K562 (cell line): ENCODE measurements around the gene ZNF346. TPM values are rescaled to one million over a fixed set of nuclear protein-coding genes. Genes with fewer than 3 reads are reported as not detected.

ENCODE experiments used
- ATAC-seq: fragments of 200-7000 bp; cut with Tn5 transposase; 3 replicates; pipeline ENCODE4 v1.9.1; 2020; ENCODE audit warnings: moderate library complexity
- BruUV-seq: library from RNA; stranded (reverse); fragments of 400-500 nt; replicated peaks from 2 replicates; lab custom pipeline; 2021; lab: Mats Ljungman, UMichigan
- CTCF ChIA-PET: fragments of 300-600 bp; formaldehyde crosslinking; extraction: SDS; loops from one replicate; lab custom pipeline; 2021; ENCODE audit warnings: low intra/inter-chr PET ratio; lab: Yijun Ruan, JAX
- POLR2A ChIA-PET: fragments of 300-600, 350-650 bp; sonication (Branson Sonifier 250); formaldehyde crosslinking; extraction: SDS; loops from one replicate; lab custom pipeline; 2021; ENCODE audit warnings: antibody characterized with exemption, inconsistent platforms; lab: Yijun Ruan, JAX
- DNase-seq, 4 experiments: peaks; one replicate each; pipeline versions ENCODE4 v3.0.0 to v3.0.0-alpha.2; 2011 to 2018; ENCODE audit warnings: low spot score in 3 of 4, mixed read lengths in 3 of 4; ENCODE audit errors: extremely low read depth in 1 of 4
- FAIRE-seq: peaks from 2 replicates; lab custom pipeline; 2011; peaks lifted over from hg19 to GRCh38; lab: Jason Lieb, UNC
- H2AFZ ChIP-seq: 2 replicates; pipeline ENCODE4 v1.6.0; 2011; ENCODE audit warnings: low read depth, low read length, control low read depth, inconsistent platforms
- H3K27ac ChIP-seq: fragments of 200-600 bp; 3 replicates; pipeline ENCODE4 v1.8.0; 2011; ENCODE audit warnings: low read depth, mild to moderate bottlenecking, control low read depth, inconsistent platforms, low read length, moderate library complexity, mixed read lengths; ENCODE audit errors: extremely low read depth
- H3K27me3 ChIP-seq, 2 experiments: fragments of 300-600 bp in 1 of 2; 2 replicates in 1 of 2; 3 replicates in 1 of 2; pipeline versions ENCODE4 v1.6.0 to v1.8.0; 2011; ENCODE audit warnings: inconsistent platforms in 2 of 2, low read length in 2 of 2, mild to moderate bottlenecking in 1 of 2, mixed read lengths in 1 of 2, moderate library complexity in 1 of 2; ENCODE audit not compliant: control insufficient read depth in 2 of 2, insufficient read depth in 2 of 2
- H3K36me3 ChIP-seq: fragments of 300-600 bp; 3 replicates; pipeline ENCODE4 v1.8.0; 2011; ENCODE audit warnings: mild to moderate bottlenecking, low read length, inconsistent platforms; ENCODE audit not compliant: control insufficient read depth, insufficient read depth
- H3K4me1 ChIP-seq, 2 experiments: fragments of 200-600 bp in 1 of 2; replicated peaks in 1 of 2; 2 replicates in 1 of 2; 3 replicates in 1 of 2; pipeline versions ENCODE4 v1.5.1 to v1.8.0; 2011; ENCODE audit warnings: inconsistent platforms in 2 of 2, low read length in 2 of 2, mild to moderate bottlenecking in 1 of 2, mixed read lengths in 1 of 2, moderate library complexity in 1 of 2; ENCODE audit not compliant: control insufficient read depth in 2 of 2, insufficient read depth in 2 of 2
- H3K4me2 ChIP-seq: 2 replicates; pipeline ENCODE4 v1.6.1; 2011; ENCODE audit warnings: low read length, control low read depth, inconsistent platforms, mixed read lengths; ENCODE audit not compliant: insufficient read depth
- H3K4me3 ChIP-seq: fragments of 200-600 bp; sonication (generic), shearing (Covaris generic); 2 replicates; pipeline ENCODE4 v1.5.1; 2016; ENCODE audit warnings: control low read depth, inconsistent platforms
- H3K79me2 ChIP-seq: fragments of 200-600 bp; 3 replicates; pipeline ENCODE4 v1.8.0; 2011; ENCODE audit warnings: low read length, inconsistent platforms; ENCODE audit not compliant: control insufficient read depth, insufficient read depth
- H3K9ac ChIP-seq, 2 experiments: 2 replicates each; pipeline versions ENCODE4 v1.6.0 to v1.6.1; 2011; ENCODE audit warnings: low read depth in 2 of 2, low read length in 2 of 2, control low read depth in 1 of 2, inconsistent platforms in 1 of 2, mild to moderate bottlenecking in 1 of 2, mixed read lengths in 1 of 2; ENCODE audit not compliant: insufficient read depth in 1 of 2
- H3K9me1 ChIP-seq: one replicate; pipeline ENCODE4 v1.6.0; 2011; ENCODE audit warnings: inconsistent platforms, mild to moderate bottlenecking, low read length, moderate library complexity; ENCODE audit not compliant: control insufficient read depth, insufficient read depth
- H3K9me3 ChIP-seq: replicated peaks from 2 replicates; pipeline ENCODE4 v1.5.1; 2011; ENCODE audit warnings: low read depth, low read length, inconsistent platforms; ENCODE audit not compliant: control insufficient read depth, insufficient read depth
- H4K20me1 ChIP-seq: replicated peaks from 2 replicates; pipeline ENCODE4 v1.6.1; 2011; ENCODE audit warnings: low read length, inconsistent platforms, mixed read lengths; ENCODE audit not compliant: control insufficient read depth, insufficient read depth
- HDAC1 ChIP-seq, 2 experiments: fragments of 450-650 bp; IDR thresholded peaks; 2 replicates each; pipeline ENCODE4 v1.6.1; 2016 to 2017; ENCODE audit warnings: inconsistent platforms in 1 of 2, mild to moderate bottlenecking in 1 of 2, moderate library complexity in 1 of 2
- KLF16 ChIP-seq: IDR thresholded peaks from 2 replicates; pipeline ENCODE4 v1.6.1; 2016; ENCODE audit warnings: antibody characterized with exemption
- NONO ChIP-seq, 2 experiments: fragments of 200-400 bp in 1 of 2; fragments of 450-650 bp in 1 of 2; formaldehyde crosslinking in 1 of 2; IDR thresholded peaks; 2 replicates each; pipeline ENCODE4 v1.6.1; 2017; ENCODE audit warnings: low read depth in 2 of 2, mild to moderate bottlenecking in 2 of 2, moderate library complexity in 2 of 2, low read length in 1 of 2
- SMAD4 ChIP-seq: fragments of 250-450 bp; sonication (Bioruptor Pico); conservative IDR thresholded peaks from 2 replicates; pipeline ENCODE4 v1.8.0; 2021; ENCODE audit warnings: inconsistent platforms, mild to moderate bottlenecking, moderate library complexity
- ZNF57 ChIP-seq: fragments of 450-650 bp; formaldehyde crosslinking; IDR thresholded peaks from 2 replicates; pipeline ENCODE4 v1.4.0; 2020; ENCODE audit warnings: mild to moderate bottlenecking, moderate library complexity
- WGBS: fragments of 100-300 bp; shearing (Covaris generic); methylation state at CpG from one replicate; pipeline ENCODE4 v1.1.6; 2016; ENCODE audit warnings: low coverage, mixed read lengths; ENCODE audit not compliant: insufficient coverage; ENCODE audit errors: missing lambda C conversion rate; 5-methylcytosine and 5-hydroxymethylcytosine counted together
- in situ Hi-C: fragments of 300-500 bp; cut with MboI; formaldehyde crosslinking; loops from 4 replicates; pipeline ENCODE4 v1.15.0; 2018; ENCODE audit warnings: inconsistent platforms, mixed read lengths
- intact Hi-C: fragments of 100-400 bp; cut with micrococcal nuclease; formaldehyde crosslinking; loops from 2 replicates; pipeline ENCODE4 v1.14.2; 2022
- polyA plus RNA-seq, 8 experiments: library from polyadenylated mRNA; depleted of rRNA in 4 of 8; stranded (reverse) in 5 of 8; unstranded in 3 of 8; fragments of >200 nt; fragmentation: Nextera tagmentation in 2 of 8; fragmentation: Illumina TruSeq in 1 of 8; extraction: Ambion mirVana in 2 of 8; extraction: Trizol in 1 of 8; gene quantifications; 2 replicates each; pipeline versions ENCODE4 v1.2.1 to v1.2.3, GENCODE V29; 2011 to 2014; ENCODE audit warnings: inconsistent platforms in 1 of 8, missing spikeins in 1 of 8
- total RNA-seq, 7 experiments: library from RNA; depleted of rRNA in 6 of 7; stranded (reverse); fragments of >200 nt in 6 of 7; fragmentation: Illumina TruSeq in 2 of 7; extraction: Trizol in 2 of 7; gene quantifications; 2 replicates each; pipeline versions ENCODE4 v1.2.1 to v1.2.3, GENCODE V29; 2011 to 2021; ENCODE audit warnings: low replicate concordance in 1 of 7
- TF ChIP-seq, protein P1 (sequence below), 2 experiments: fragments of 450-650 bp in 1 of 2; IDR thresholded peaks; 2 replicates each; pipeline ENCODE4 v1.6.1; 2011 to 2017; ENCODE audit warnings: low read depth in 2 of 2, antibody characterized with exemption in 1 of 2, borderline replicate concordance in 1 of 2, low read length in 1 of 2, mild to moderate bottlenecking in 1 of 2, mixed read lengths in 1 of 2; ENCODE audit not compliant: control insufficient read depth in 1 of 2
- TF ChIP-seq, protein P2 (sequence below): sonication (generic); formaldehyde crosslinking; IDR thresholded peaks from 2 replicates; pipeline ENCODE4 v1.9.0; 2022; ENCODE audit warnings: mild to moderate bottlenecking, missing genetic modification reagents
- TF ChIP-seq, protein P3 (sequence below): sonication (generic); formaldehyde crosslinking; IDR thresholded peaks from 2 replicates; pipeline ENCODE4 v1.8.1; 2023; ENCODE audit warnings: mild to moderate bottlenecking, missing genetic modification reagents
- TF ChIP-seq, protein P4 (sequence below): fragments of 450-650 bp; conservative IDR thresholded peaks from 2 replicates; pipeline ENCODE4 v1.6.1; 2016; ENCODE audit warnings: missing genetic modification characterization, low read depth, mild to moderate bottlenecking, missing compliant biosample characterization, moderate library complexity

Gene ZNF346
- total and polyA plus RNA-seq, 9 of the 15 experiments (the other 6 are each of a cell fraction or from before 2014, with no cell fraction given) = 5.0 to 25.1 (median 20.1) TPM

DNA sequence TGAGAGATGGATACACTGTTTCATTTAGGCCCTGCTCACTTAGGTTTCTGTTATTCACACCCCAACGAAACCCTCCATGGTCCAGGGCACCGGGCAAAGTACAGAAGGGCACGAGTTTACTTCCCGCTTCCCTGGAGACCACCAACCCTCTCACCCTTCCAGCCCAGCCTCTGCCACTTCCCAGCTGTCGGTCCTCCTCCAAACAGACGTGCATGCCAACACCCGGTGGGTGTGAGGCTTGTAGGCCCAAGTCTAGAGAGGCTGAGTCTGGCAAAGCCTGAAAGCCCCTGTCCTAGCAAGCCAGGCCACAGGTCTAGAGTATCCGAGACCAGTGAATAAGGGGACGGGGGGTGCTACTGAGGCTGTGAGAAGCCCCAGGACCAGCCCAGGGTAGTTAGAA is 57.1 kb downstream of the ZNF346 start:
- no peaks in the 10 kb centered on the region for H4K20me1 ChIP-seq
- intact Hi-C loops = no loop called here
- H3K4me3 ChIP-seq = no peak overlapping the region
- WGBS = 59% methylated on average over 9 of the region's 9 CpGs
- H3K9ac ChIP-seq = no peak overlapping the region
- TF ChIP-seq ZNF57 (CRISPR knock-in tag) = no peak
- no peak for TF ChIP-seq NONO (IDR thresholded peaks at IDR 0.05; ENCODE audit: low read depth in 2 of 2, low read length in 1 of 2)
- TF ChIP-seq SMAD4 = no peak
- no peak for TF ChIP-seq KLF16
- TF ChIP-seq, protein P1, sequence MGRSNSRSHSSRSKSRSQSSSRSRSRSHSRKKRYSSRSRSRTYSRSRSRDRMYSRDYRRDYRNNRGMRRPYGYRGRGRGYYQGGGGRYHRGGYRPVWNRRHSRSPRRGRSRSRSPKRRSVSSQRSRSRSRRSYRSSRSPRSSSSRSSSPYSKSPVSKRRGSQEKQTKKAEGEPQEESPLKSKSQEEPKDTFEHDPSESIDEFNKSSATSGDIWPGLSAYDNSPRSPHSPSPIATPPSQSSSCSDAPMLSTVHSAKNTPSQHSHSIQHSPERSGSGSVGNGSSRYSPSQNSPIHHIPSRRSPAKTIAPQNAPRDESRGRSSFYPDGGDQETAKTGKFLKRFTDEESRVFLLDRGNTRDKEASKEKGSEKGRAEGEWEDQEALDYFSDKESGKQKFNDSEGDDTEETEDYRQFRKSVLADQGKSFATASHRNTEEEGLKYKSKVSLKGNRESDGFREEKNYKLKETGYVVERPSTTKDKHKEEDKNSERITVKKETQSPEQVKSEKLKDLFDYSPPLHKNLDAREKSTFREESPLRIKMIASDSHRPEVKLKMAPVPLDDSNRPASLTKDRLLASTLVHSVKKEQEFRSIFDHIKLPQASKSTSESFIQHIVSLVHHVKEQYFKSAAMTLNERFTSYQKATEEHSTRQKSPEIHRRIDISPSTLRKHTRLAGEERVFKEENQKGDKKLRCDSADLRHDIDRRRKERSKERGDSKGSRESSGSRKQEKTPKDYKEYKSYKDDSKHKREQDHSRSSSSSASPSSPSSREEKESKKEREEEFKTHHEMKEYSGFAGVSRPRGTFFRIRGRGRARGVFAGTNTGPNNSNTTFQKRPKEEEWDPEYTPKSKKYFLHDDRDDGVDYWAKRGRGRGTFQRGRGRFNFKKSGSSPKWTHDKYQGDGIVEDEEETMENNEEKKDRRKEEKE (IDR thresholded peaks at IDR 0.05; ENCODE audit: borderline replicate concordance in 1 of 2, control insufficient read depth in 1 of 2, low read depth in 2 of 2, low read length in 1 of 2) = no peak
- TF ChIP-seq, protein P2, sequence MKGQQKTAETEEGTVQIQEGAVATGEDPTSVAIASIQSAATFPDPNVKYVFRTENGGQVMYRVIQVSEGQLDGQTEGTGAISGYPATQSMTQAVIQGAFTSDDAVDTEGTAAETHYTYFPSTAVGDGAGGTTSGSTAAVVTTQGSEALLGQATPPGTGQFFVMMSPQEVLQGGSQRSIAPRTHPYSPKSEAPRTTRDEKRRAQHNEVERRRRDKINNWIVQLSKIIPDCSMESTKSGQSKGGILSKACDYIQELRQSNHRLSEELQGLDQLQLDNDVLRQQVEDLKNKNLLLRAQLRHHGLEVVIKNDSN (CRISPR knock-in tag) = no peak
- no peak for TF ChIP-seq HDAC1 (IDR thresholded peaks at IDR 0.05)
- TF ChIP-seq, protein P3, sequence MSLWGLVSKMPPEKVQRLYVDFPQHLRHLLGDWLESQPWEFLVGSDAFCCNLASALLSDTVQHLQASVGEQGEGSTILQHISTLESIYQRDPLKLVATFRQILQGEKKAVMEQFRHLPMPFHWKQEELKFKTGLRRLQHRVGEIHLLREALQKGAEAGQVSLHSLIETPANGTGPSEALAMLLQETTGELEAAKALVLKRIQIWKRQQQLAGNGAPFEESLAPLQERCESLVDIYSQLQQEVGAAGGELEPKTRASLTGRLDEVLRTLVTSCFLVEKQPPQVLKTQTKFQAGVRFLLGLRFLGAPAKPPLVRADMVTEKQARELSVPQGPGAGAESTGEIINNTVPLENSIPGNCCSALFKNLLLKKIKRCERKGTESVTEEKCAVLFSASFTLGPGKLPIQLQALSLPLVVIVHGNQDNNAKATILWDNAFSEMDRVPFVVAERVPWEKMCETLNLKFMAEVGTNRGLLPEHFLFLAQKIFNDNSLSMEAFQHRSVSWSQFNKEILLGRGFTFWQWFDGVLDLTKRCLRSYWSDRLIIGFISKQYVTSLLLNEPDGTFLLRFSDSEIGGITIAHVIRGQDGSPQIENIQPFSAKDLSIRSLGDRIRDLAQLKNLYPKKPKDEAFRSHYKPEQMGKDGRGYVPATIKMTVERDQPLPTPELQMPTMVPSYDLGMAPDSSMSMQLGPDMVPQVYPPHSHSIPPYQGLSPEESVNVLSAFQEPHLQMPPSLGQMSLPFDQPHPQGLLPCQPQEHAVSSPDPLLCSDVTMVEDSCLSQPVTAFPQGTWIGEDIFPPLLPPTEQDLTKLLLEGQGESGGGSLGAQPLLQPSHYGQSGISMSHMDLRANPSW = no peak
- TF ChIP-seq, protein P4, sequence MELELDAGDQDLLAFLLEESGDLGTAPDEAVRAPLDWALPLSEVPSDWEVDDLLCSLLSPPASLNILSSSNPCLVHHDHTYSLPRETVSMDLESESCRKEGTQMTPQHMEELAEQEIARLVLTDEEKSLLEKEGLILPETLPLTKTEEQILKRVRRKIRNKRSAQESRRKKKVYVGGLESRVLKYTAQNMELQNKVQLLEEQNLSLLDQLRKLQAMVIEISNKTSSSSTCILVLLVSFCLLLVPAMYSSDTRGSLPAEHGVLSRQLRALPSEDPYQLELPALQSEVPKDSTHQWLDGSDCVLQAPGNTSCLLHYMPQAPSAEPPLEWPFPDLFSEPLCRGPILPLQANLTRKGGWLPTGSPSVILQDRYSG (tag) = no peak
- H3K9me3 ChIP-seq = no peaks in the 10 kb centered on the region
- no peaks in the 10 kb centered on the region for H3K36me3 ChIP-seq
- H2AFZ ChIP-seq = no peak overlapping the region
- H3K4me1 ChIP-seq = peaks cover 4 to 8% of the 10 kb centered on the region in 2 experiments; a peak in 4 of 5 replicates
- H3K27ac ChIP-seq = no peak overlapping the region
- in situ Hi-C loops = no loop called here
- H3K27me3 ChIP-seq = no peaks in the 10 kb centered on the region
- CTCF ChIA-PET = no interaction called here
- no peaks in the 10 kb centered on the region for H3K9me1 ChIP-seq
- H3K79me2 ChIP-seq = no peaks in the 10 kb centered on the region
- ATAC-seq (no peak; the same call in 2 of the 3 replicates), FAIRE-seq (no peak), DNase-seq (no peak)
- POLR2A ChIA-PET = interaction anchor here (0.9 kb wide), 1 partner anchor 370 kb away, joined by 3 read pairs; no protein-coding TSS in a partner anchor
- no TSS peak for BruUV-seq
- H3K4me2 ChIP-seq = no peak overlapping the region
